Endodermal cell (in vitro differentiated cells): Measurements from ENCODE around the gene RIGI. TPM values are rescaled to one million over a fixed set of nuclear protein-coding genes. Genes with fewer than 3 reads are reported as not detected.

Source experiments
- DNase-seq: peaks from one replicate; pipeline ENCODE4 v3.0.0-alpha.2; 2017
- H3K27ac ChIP-seq: 2 replicates; pipeline ENCODE4 v1.5.1; 2013; ENCODE audit warnings: mild to moderate bottlenecking, low read depth, low read length, moderate library complexity
- H3K27me3 ChIP-seq: 2 replicates; pipeline ENCODE4 v1.6.1; 2013; ENCODE audit warnings: mild to moderate bottlenecking, low read length, moderate library complexity; ENCODE audit not compliant: insufficient read depth, control insufficient read depth, poor library complexity, severe bottlenecking
- H3K36me3 ChIP-seq: 2 replicates; pipeline ENCODE4 v1.7.0; 2013; ENCODE audit warnings: mild to moderate bottlenecking, low read length, moderate library complexity; ENCODE audit not compliant: control insufficient read depth, insufficient read depth
- H3K4me1 ChIP-seq: one replicate; pipeline ENCODE4 v1.7.0; 2013; ENCODE audit warnings: low read length; ENCODE audit not compliant: control insufficient read depth, insufficient read depth
- H3K4me3 ChIP-seq: 2 replicates; pipeline ENCODE4 v1.5.1; 2013; ENCODE audit warnings: mild to moderate bottlenecking, low read length, moderate library complexity
- H3K9ac ChIP-seq: 2 replicates; pipeline ENCODE4 v1.6.1; 2013; ENCODE audit warnings: mild to moderate bottlenecking, low read length, moderate library complexity; ENCODE audit not compliant: poor library complexity, severe bottlenecking; ENCODE audit errors: extremely low read depth
- H3K9me3 ChIP-seq: 2 replicates; pipeline ENCODE4 v1.6.1; 2013; ENCODE audit warnings: mild to moderate bottlenecking, low read length, moderate library complexity; ENCODE audit not compliant: control insufficient read depth
- H3K27ac Mint-ChIP-seq: 2 replicates; pipeline ENCODE4 v1.8.0; 2020; ENCODE audit warnings: mixed read lengths
- H3K27me3 Mint-ChIP-seq: 2 replicates; pipeline ENCODE4 v1.8.0; 2021; ENCODE audit warnings: mild to moderate bottlenecking, mixed read lengths; ENCODE audit not compliant: insufficient read depth
- H3K36me3 Mint-ChIP-seq: 2 replicates; pipeline ENCODE4 v1.8.0; 2020; ENCODE audit warnings: low read depth, mixed read lengths
- H3K4me1 Mint-ChIP-seq: 2 replicates; pipeline ENCODE4 v1.8.0; 2020; ENCODE audit warnings: mixed read lengths
- H3K4me3 Mint-ChIP-seq: 2 replicates; pipeline ENCODE4 v1.8.0; 2020; ENCODE audit warnings: mild to moderate bottlenecking, moderate library complexity, mixed read lengths
- H3K9me3 Mint-ChIP-seq: 2 replicates; pipeline ENCODE4 v1.8.0; 2020; ENCODE audit warnings: mild to moderate bottlenecking, mixed read lengths
- WGBS, 2 experiments: methylation state at CpG; one replicate each; pipeline versions ENCODE4 v1.1.5 to v1.1.7; 2013; ENCODE audit warnings: missing lambda C conversion rate in 2 of 2, mixed read lengths in 1 of 2; ENCODE audit not compliant: insufficient coverage in 1 of 2, insufficient read length in 1 of 2; 5-methylcytosine and 5-hydroxymethylcytosine counted together
- total RNA-seq, 2 donors: library from RNA; stranded (reverse); fragmentation: NEBNext Ultra II Directional in 1 of 2; extraction: Animal tissue kit (Norgen Biotek cat#: 25700) in 1 of 2; gene quantifications; 2 replicates in 1 of 2; 3 replicates in 1 of 2; pipeline ENCODE4 v1.2.1, GENCODE V29; 2021
- TF ChIP-seq, protein P1 (sequence below): fragments of 200-600 bp; sonication (generic); conservative IDR thresholded peaks from 2 replicates; pipeline ENCODE4 v1.5.0; 2021; ENCODE audit warnings: antibody characterized with exemption, mild to moderate bottlenecking

The RIGI gene
- total RNA-seq, 2 donors from 2014 or later, result 8.3 to 12.6 TPM

- Mint-ChIP-seq H3K4me3 (no peak overlapping the region), H3K4me1 (peaks cover 7% of the 10 kb centered on the region), H3K36me3 (peaks cover 63% of the 10 kb centered on the region), H3K9me3 (no peaks in the 10 kb centered on the region), H3K27ac (no peak overlapping the region), H3K27me3 (no peaks in the 10 kb centered on the region)
- Histone ChIP-seq H3K9me3 (peaks cover 5% of the 10 kb centered on the region), H3K27me3 (no peaks in the 10 kb centered on the region), H3K4me1 (no peaks in the 10 kb centered on the region), H3K9ac (no peak overlapping the region), H3K4me3 (no peak overlapping the region), H3K27ac (no peak overlapping the region), H3K36me3 (peaks cover 66% of the 10 kb centered on the region)
- 94% methylated on average over 1 of the region's 1 CpG; no CpG with 5 or more reads in 1 of the 2 experiments for WGBS, 2 experiments
- DNase-seq, result no peak
- TF ChIP-seq, protein P1, sequence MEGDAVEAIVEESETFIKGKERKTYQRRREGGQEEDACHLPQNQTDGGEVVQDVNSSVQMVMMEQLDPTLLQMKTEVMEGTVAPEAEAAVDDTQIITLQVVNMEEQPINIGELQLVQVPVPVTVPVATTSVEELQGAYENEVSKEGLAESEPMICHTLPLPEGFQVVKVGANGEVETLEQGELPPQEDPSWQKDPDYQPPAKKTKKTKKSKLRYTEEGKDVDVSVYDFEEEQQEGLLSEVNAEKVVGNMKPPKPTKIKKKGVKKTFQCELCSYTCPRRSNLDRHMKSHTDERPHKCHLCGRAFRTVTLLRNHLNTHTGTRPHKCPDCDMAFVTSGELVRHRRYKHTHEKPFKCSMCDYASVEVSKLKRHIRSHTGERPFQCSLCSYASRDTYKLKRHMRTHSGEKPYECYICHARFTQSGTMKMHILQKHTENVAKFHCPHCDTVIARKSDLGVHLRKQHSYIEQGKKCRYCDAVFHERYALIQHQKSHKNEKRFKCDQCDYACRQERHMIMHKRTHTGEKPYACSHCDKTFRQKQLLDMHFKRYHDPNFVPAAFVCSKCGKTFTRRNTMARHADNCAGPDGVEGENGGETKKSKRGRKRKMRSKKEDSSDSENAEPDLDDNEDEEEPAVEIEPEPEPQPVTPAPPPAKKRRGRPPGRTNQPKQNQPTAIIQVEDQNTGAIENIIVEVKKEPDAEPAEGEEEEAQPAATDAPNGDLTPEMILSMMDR, result no peak
Observed at GRCh38 chr9:32545884-32546283, 19.9 kb upstream of the RIGI start.

- TF ChIP-seq, protein P1, result no peak
- Histone ChIP-seq H3K27ac (no peak overlapping the region), H3K4me3 (no peak overlapping the region), H3K27me3 (no peaks in the 10 kb centered on the region), H3K9ac (no peak overlapping the region), H3K36me3 (peaks cover 62% of the 10 kb centered on the region), H3K9me3 (no peaks in the 10 kb centered on the region), H3K4me1 (no peaks in the 10 kb centered on the region)
- Mint-ChIP-seq H3K4me1 (no peaks in the 10 kb centered on the region), H3K27me3 (no peaks in the 10 kb centered on the region), H3K36me3 (peaks cover 48% of the 10 kb centered on the region), H3K27ac (no peak overlapping the region), H3K9me3 (no peaks in the 10 kb centered on the region), H3K4me3 (no peak overlapping the region)
- WGBS, 2 experiments, result 91 to 94% methylated on average over 4 of the region's 4 CpGs
- no peak for DNase-seq
Observed at GRCh38 chr9:32543047-32543446, 17.1 kb upstream of the RIGI start.

DNA sequence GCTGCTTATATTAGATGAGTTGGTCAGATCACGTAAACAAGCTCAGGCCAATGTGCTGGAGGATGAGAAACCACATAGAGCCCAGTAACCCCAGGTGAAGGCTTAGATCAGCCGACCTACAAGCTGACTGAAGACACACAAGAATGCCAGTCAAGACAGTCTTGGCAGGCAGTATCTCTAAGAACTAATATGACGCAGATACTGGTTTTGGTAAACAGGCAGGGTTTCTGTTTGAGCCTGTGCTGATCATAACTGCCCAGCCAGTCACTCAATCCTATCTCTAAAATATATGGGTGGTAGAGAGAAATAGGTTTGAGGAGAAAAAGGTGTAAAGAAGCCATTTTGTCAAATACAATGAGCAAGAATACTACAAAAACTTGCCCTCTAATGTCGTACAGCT, 7.8 kb upstream of the RIGI start:
- H3K4me1 ChIP-seq, result no peaks in the 10 kb centered on the region

More for the DNA sequence above, 7.8 kb upstream of the RIGI start:
- peaks cover 12% of the 10 kb centered on the region for H3K9me3 Mint-ChIP-seq
- no peak overlapping the region for H3K27ac ChIP-seq
- H3K27me3 ChIP-seq, result peaks cover 12% of the 10 kb centered on the region
- no peak overlapping the region for H3K27ac Mint-ChIP-seq
- peaks cover 29% of the 10 kb centered on the region for H3K36me3 Mint-ChIP-seq
- peaks cover 6% of the 10 kb centered on the region for H3K4me1 Mint-ChIP-seq
- H3K36me3 ChIP-seq, result peaks cover 8% of the 10 kb centered on the region
- H3K9ac ChIP-seq, result no peak overlapping the region
- no peak for DNase-seq
- WGBS, 2 experiments, result 86 to 94% methylated on average over 3 to 4 of the region's 4 CpGs
- no peak overlapping the region for H3K4me3 Mint-ChIP-seq
- TF ChIP-seq, protein P1, result no peak
- peaks cover 25% of the 10 kb centered on the region for H3K27me3 Mint-ChIP-seq
- no peak overlapping the region for H3K4me3 ChIP-seq
- peaks cover 16% of the 10 kb centered on the region for H3K9me3 ChIP-seq
